ENCODE measurements around the gene ATP10B. TPM values are rescaled to one million over a fixed set of nuclear protein-coding genes. Genes with fewer than 3 reads are reported as not detected.

The ATP10B gene
- total RNA-seq, 1 donor = not detected

GRCh38 chr5:160692271-160692670, 159.7 kb downstream of the ATP10B start:
- no peaks in the 10 kb centered on the region for H3K79me2 ChIP-seq (ENCODE audit: insufficient read depth, low read length)
- H2AFZ ChIP-seq (ENCODE audit: low read length) = no peak overlapping the region
- H3K36me3 ChIP-seq (ENCODE audit: insufficient read depth, low read length) = no peaks in the 10 kb centered on the region
- no peaks in the 10 kb centered on the region for H4K20me1 ChIP-seq (ENCODE audit: insufficient read depth, low read length)
- no peak overlapping the region for H3K27ac ChIP-seq (ENCODE audit: low read depth, low read length)
- H3K9me3 ChIP-seq (ENCODE audit: low read depth, low read length) = no peaks in the 10 kb centered on the region
- no peak overlapping the region for H3K4me3 ChIP-seq (ENCODE audit: insufficient read depth, low read length)
- no peaks in the 10 kb centered on the region for H3K27me3 ChIP-seq (ENCODE audit: insufficient read depth, low read length)
- no peak for TF ChIP-seq CTCF (IDR thresholded peaks at IDR 0.05; ENCODE audit: extremely low read depth, low read depth, low read length)
- H3K4me1 ChIP-seq (ENCODE audit: insufficient read depth, low read length) = no peaks in the 10 kb centered on the region
- DNase-seq (ENCODE audit: insufficient read length, low spot score, missing footprints) = no peak
- no peak overlapping the region for H3K4me2 ChIP-seq (ENCODE audit: insufficient read depth, low read length)

GRCh38 chr5:160685695-160686094, 166.3 kb downstream of the ATP10B start:
- no peaks in the 10 kb centered on the region for H3K4me1 ChIP-seq (ENCODE audit: insufficient read depth, low read length)
- no peak overlapping the region for H3K27ac ChIP-seq (ENCODE audit: low read depth, low read length)
- no peak for TF ChIP-seq CTCF (IDR thresholded peaks at IDR 0.05; ENCODE audit: extremely low read depth, low read depth, low read length)

GRCh38 chr5:160685219-160685618, 166.8 kb downstream of the ATP10B start:
- H4K20me1 ChIP-seq (ENCODE audit: insufficient read depth, low read length) = no peaks in the 10 kb centered on the region
- TF ChIP-seq CTCF (IDR thresholded peaks at IDR 0.05; ENCODE audit: extremely low read depth, low read depth, low read length) = no peak
- H3K79me2 ChIP-seq (ENCODE audit: insufficient read depth, low read length) = no peaks in the 10 kb centered on the region
- DNase-seq (ENCODE audit: insufficient read length, low spot score, missing footprints) = no peak
- no peak overlapping the region for H2AFZ ChIP-seq (ENCODE audit: low read length)
- no peaks in the 10 kb centered on the region for H3K36me3 ChIP-seq (ENCODE audit: insufficient read depth, low read length)
- H3K27ac ChIP-seq (ENCODE audit: low read depth, low read length) = no peak overlapping the region
- H3K4me1 ChIP-seq (ENCODE audit: insufficient read depth, low read length) = no peaks in the 10 kb centered on the region
- no peaks in the 10 kb centered on the region for H3K27me3 ChIP-seq (ENCODE audit: insufficient read depth, low read length)
- H3K9me3 ChIP-seq (ENCODE audit: low read depth, low read length) = no peaks in the 10 kb centered on the region
- no peak overlapping the region for H3K4me3 ChIP-seq (ENCODE audit: insufficient read depth, low read length)
- no peak overlapping the region for H3K4me2 ChIP-seq (ENCODE audit: insufficient read depth, low read length)

More at GRCh38 chr5:160685695-160686094, 166.3 kb downstream of the ATP10B start:
- Histone ChIP-seq H3K4me2 (ENCODE audit: insufficient read depth, low read length) (no peak overlapping the region), H3K9me3 (ENCODE audit: low read depth, low read length) (no peaks in the 10 kb centered on the region), H3K4me3 (ENCODE audit: insufficient read depth, low read length) (no peak overlapping the region), H3K36me3 (ENCODE audit: insufficient read depth, low read length) (no peaks in the 10 kb centered on the region), H3K79me2 (ENCODE audit: insufficient read depth, low read length) (no peaks in the 10 kb centered on the region), H3K27me3 (ENCODE audit: insufficient read depth, low read length) (no peaks in the 10 kb centered on the region), H2AFZ (ENCODE audit: low read length) (no peak overlapping the region), H4K20me1 (ENCODE audit: insufficient read depth, low read length) (no peaks in the 10 kb centered on the region)
- DNase-seq (ENCODE audit: insufficient read length, low spot score, missing footprints) = no peak

- no peak for DNase-seq (ENCODE audit: insufficient read length, low spot score, missing footprints)
These were observed 172.3 kb downstream of the ATP10B start for GRCh38 chr5:160679567-160680309.

More at GRCh38 chr5:160679567-160680309, 172.3 kb downstream of the ATP10B start:
- H3K9me3 ChIP-seq (ENCODE audit: low read depth, low read length) = no peaks in the 10 kb centered on the region
- H3K4me1 ChIP-seq (ENCODE audit: insufficient read depth, low read length) = no peaks in the 10 kb centered on the region
- no peak overlapping the region for H3K27ac ChIP-seq (ENCODE audit: low read depth, low read length)
- no peaks in the 10 kb centered on the region for H3K36me3 ChIP-seq (ENCODE audit: insufficient read depth, low read length)
- H3K79me2 ChIP-seq (ENCODE audit: insufficient read depth, low read length) = no peaks in the 10 kb centered on the region
- H4K20me1 ChIP-seq (ENCODE audit: insufficient read depth, low read length) = no peaks in the 10 kb centered on the region
- H2AFZ ChIP-seq (ENCODE audit: low read length) = no peak overlapping the region
- no peak overlapping the region for H3K4me2 ChIP-seq (ENCODE audit: insufficient read depth, low read length)
- no peak for TF ChIP-seq CTCF (IDR thresholded peaks at IDR 0.05; ENCODE audit: extremely low read depth, low read depth, low read length)
- no peaks in the 10 kb centered on the region for H3K27me3 ChIP-seq (ENCODE audit: insufficient read depth, low read length)
- no peak overlapping the region for H3K4me3 ChIP-seq (ENCODE audit: insufficient read depth, low read length)

Measured in osteoblast (primary cell).